ENCODE data around the gene PRSS53.

PRSS53 gene

GRCh38 chr16:31036691-31037090, 52.1 kb downstream of the PRSS53 start:
- H3K4me3 ChIP-seq (ENCODE audit: low read length), result no peak overlapping the region
- no peak for TF ChIP-seq CTCF (IDR thresholded peaks at IDR 0.05; ENCODE audit: insufficient read depth, low read depth, low read length, missing control alignments)
- DNase-seq (ENCODE audit: low read depth), result no peak

- DNase-seq (ENCODE audit: low read depth), result peak; percentile 84
- H3K4me3 ChIP-seq (ENCODE audit: low read length), result peak overlapping the region; percentile 96
- no peak for TF ChIP-seq CTCF (IDR thresholded peaks at IDR 0.05; ENCODE audit: insufficient read depth, low read depth, low read length, missing control alignments)
Measured at GRCh38 chr16:31033709-31034492, 54.8 kb downstream of the PRSS53 start.

Data from epithelial cell of esophagus (primary cell).